Neural cell (in vitro differentiated cells): ENCODE results near the gene GORASP2. TPM values are rescaled to one million over a fixed set of nuclear protein-coding genes. Genes with fewer than 3 reads are reported as not detected.
"Not testable (repeated sequence)": the region's sequence is repeated elsewhere in the genome, so short reads cannot be mapped to it uniquely, and the experiment has no call there.

Experiments used
- H2AFZ ChIP-seq: fragments of 200-600, 300-800 bp; sonication (generic), shearing (Covaris generic); 2 replicates; pipeline ENCODE4 v1.6.0; 2014; ENCODE audit warnings: low read depth, mild to moderate bottlenecking, antibody characterized with exemption, low read length, moderate library complexity
- H3F3A ChIP-seq: fragments of 200-600 bp; shearing (Covaris generic); 2 replicates; pipeline ENCODE4 v1.6.1; 2016; ENCODE audit warnings: mild to moderate bottlenecking, moderate library complexity, mixed read lengths, antibody characterized with exemption, low read length; ENCODE audit not compliant: insufficient read depth, poor library complexity, severe bottlenecking
- H3K27ac ChIP-seq: fragments of 200-600, 300-800 bp; sonication (generic), shearing (Covaris generic); 2 replicates; pipeline ENCODE4 v1.5.1; 2014; ENCODE audit warnings: mild to moderate bottlenecking, low read length, moderate library complexity
- H3K27me3 ChIP-seq: fragments of 300-800, 200-600 bp; sonication (generic), shearing (Covaris generic); 2 replicates; pipeline ENCODE4 v1.6.0; 2014; ENCODE audit warnings: mild to moderate bottlenecking, low read depth, low read length, moderate library complexity; ENCODE audit not compliant: insufficient read depth
- H3K36me3 ChIP-seq: fragments of 300-800, 200-600 bp; sonication (generic), shearing (Covaris generic); 2 replicates; pipeline ENCODE4 v1.5.1; 2014; ENCODE audit warnings: mild to moderate bottlenecking, antibody characterized with exemption, low read length, moderate library complexity; ENCODE audit not compliant: insufficient read depth
- H3K4me2 ChIP-seq: fragments of 300-800, 200-600 bp; sonication (generic), shearing (Covaris generic); 2 replicates; pipeline ENCODE4 v1.6.0; 2014; ENCODE audit warnings: mild to moderate bottlenecking, low read length
- H3K4me3 ChIP-seq: fragments of 300-800, 200-600 bp; sonication (generic), shearing (Covaris generic); 2 replicates; pipeline ENCODE4 v1.5.1; 2014; ENCODE audit warnings: mild to moderate bottlenecking, low read length, moderate library complexity
- H3K79me2 ChIP-seq: fragments of 200-600 bp; shearing (Covaris generic); replicated peaks from 2 replicates; pipeline ENCODE4 v1.6.0; 2014; ENCODE audit warnings: mild to moderate bottlenecking, low read length, moderate library complexity; ENCODE audit not compliant: insufficient read depth
- H3K9ac ChIP-seq: fragments of 300-800, 200-600 bp; sonication (generic), shearing (Covaris generic); 2 replicates; pipeline ENCODE4 v1.6.1; 2016; ENCODE audit warnings: mild to moderate bottlenecking, low read length, mixed read lengths
- H3K9me2 ChIP-seq: fragments of 200-600 bp; shearing (Covaris generic); 2 replicates; pipeline ENCODE4 v1.6.1; 2016; ENCODE audit warnings: mild to moderate bottlenecking, low read length, mixed read lengths; ENCODE audit not compliant: insufficient read depth
- H3K9me3 ChIP-seq: fragments of 200-600, 300-800 bp; sonication (generic), shearing (Covaris generic); 2 replicates; pipeline ENCODE4 v1.6.1; 2016; ENCODE audit warnings: mild to moderate bottlenecking, mixed run types, low read length, moderate library complexity, mixed read lengths
- H4K20me1 ChIP-seq: fragments of 200-600 bp; shearing (Covaris generic); 2 replicates; pipeline ENCODE4 v1.6.1; 2016; ENCODE audit warnings: mild to moderate bottlenecking, mixed run types; ENCODE audit not compliant: insufficient read depth
- CTCF ChIP-seq: fragments of 450-650 bp; IDR thresholded peaks from 2 replicates; pipeline ENCODE4 v1.5.1; 2014; ENCODE audit warnings: antibody characterized with exemption, mild to moderate bottlenecking, moderate library complexity; ENCODE audit not compliant: poor library complexity, severe bottlenecking
- EP300 ChIP-seq: fragments of 450-650 bp; conservative IDR thresholded peaks from 2 replicates; pipeline ENCODE4 v1.6.1; 2014; ENCODE audit warnings: antibody characterized with exemption, mild to moderate bottlenecking, moderate library complexity; ENCODE audit not compliant: poor library complexity, severe bottlenecking
- EZH2 ChIP-seq: fragments of 200-600, 300-800 bp; shearing (Covaris generic), sonication (generic); IDR thresholded peaks from 2 replicates; pipeline ENCODE4 v1.6.1; 2014; ENCODE audit warnings: antibody characterized with exemption, low read length, borderline replicate concordance, mild to moderate bottlenecking; ENCODE audit not compliant: insufficient read depth, poor library complexity, severe bottlenecking
- MXI1 ChIP-seq: fragments of 450-650 bp; conservative IDR thresholded peaks from 2 replicates; pipeline ENCODE4 v1.6.1; 2014; ENCODE audit warnings: antibody characterized with exemption, mild to moderate bottlenecking; ENCODE audit not compliant: poor library complexity, severe bottlenecking
- POLR2AphosphoS5 ChIP-seq: IDR thresholded peaks from 2 replicates; pipeline ENCODE4 v1.6.1; 2012
- RAD21 ChIP-seq: fragments of 450-650 bp; conservative IDR thresholded peaks from 2 replicates; pipeline ENCODE4 v1.6.1; 2014; ENCODE audit warnings: antibody characterized with exemption, mild to moderate bottlenecking, moderate library complexity
- REST ChIP-seq: IDR thresholded peaks from 2 replicates; pipeline ENCODE4 v1.6.1; 2012; ENCODE audit warnings: borderline replicate concordance
- SMC3 ChIP-seq: fragments of 450-650 bp; conservative IDR thresholded peaks from 2 replicates; pipeline ENCODE4 v1.6.1; 2014; ENCODE audit warnings: antibody characterized with exemption, mild to moderate bottlenecking, moderate library complexity; ENCODE audit not compliant: poor library complexity
- TAF1 ChIP-seq: IDR thresholded peaks from 2 replicates; pipeline ENCODE4 v1.6.1; 2012; ENCODE audit warnings: low read depth
- polyA plus RNA-seq: library from polyadenylated mRNA; depleted of rRNA; stranded (reverse); fragments of >200 nt; gene quantifications from 2 replicates; pipeline ENCODE4 v1.2.3, GENCODE V29; 2014

The GORASP2 gene
- polyA plus RNA-seq, 1 donor from 2014 or later, result 20.4 TPM

DNA sequence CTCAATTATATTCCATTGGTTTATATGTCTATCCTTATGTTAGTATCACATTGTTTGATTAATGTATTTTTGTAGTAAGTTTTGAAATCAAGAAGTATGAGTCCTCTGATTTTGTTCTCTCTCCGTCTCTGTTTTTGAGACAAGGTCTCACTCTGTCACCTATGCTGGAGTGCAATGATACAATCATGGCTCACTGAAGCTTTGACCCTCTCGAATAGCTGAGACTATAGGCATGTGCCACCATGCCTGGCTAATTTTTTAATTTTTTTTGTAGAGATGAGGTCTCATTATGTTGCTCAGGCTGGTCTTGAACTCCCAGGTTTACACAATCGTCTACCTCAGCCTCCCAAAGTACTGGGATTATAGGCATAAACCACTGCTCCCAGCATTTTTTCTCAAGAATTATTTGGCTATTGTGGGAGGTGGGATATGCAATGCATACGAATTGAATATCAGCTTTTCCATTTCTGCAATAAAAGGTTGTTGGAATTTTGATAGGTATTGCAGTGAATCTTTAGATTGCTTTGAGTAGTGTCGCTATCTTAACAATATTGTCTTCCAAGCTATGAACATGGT is 17.7 kb upstream of the GORASP2 start:
- no peak overlapping the region for H3K4me3 ChIP-seq
- no peaks in the 10 kb centered on the region for H3K79me2 ChIP-seq
- no peaks in the 10 kb centered on the region for H3F3A ChIP-seq
- no peak overlapping the region for H3K4me2 ChIP-seq
- H3K27me3 ChIP-seq, result no peaks in the 10 kb centered on the region
- H3K36me3 ChIP-seq, result no peaks in the 10 kb centered on the region
- no peak for TF ChIP-seq EP300
- no peak for TF ChIP-seq CTCF
- no peak for TF ChIP-seq RAD21
- no peak for TF ChIP-seq POLR2AphosphoS5
- no peak for TF ChIP-seq TAF1
- no peak for TF ChIP-seq REST
- no peaks in the 10 kb centered on the region for H3K9me2 ChIP-seq
- no peaks in the 10 kb centered on the region for H4K20me1 ChIP-seq
- H2AFZ ChIP-seq, result no peak overlapping the region
- peaks cover 5% of the 10 kb centered on the region for H3K9me3 ChIP-seq
- no peak overlapping the region for H3K27ac ChIP-seq
- H3K9ac ChIP-seq, result no peak overlapping the region

- not testable (repeated sequence) for H3K79me2 ChIP-seq, H2AFZ ChIP-seq, H3K4me2 ChIP-seq, H3K9ac ChIP-seq, H3K36me3 ChIP-seq, H3K9me3 ChIP-seq, H3F3A ChIP-seq, H3K4me3 ChIP-seq, H3K27ac ChIP-seq, H3K9me2 ChIP-seq, H4K20me1 ChIP-seq, H3K27me3 ChIP-seq
Measured at GRCh38 chr2:170914994-170915666, 13.9 kb upstream of the GORASP2 start.

- Histone ChIP-seq H3K4me2 (no peak overlapping the region), H3K27ac (no peak overlapping the region), H3K9me2 (no peaks in the 10 kb centered on the region), H3K9ac (peak overlapping the region; percentile 42), H2AFZ (peak overlapping the region; percentile 32), H3F3A (no peaks in the 10 kb centered on the region), H3K36me3 (no peaks in the 10 kb centered on the region), H3K4me3 (peak overlapping the region; percentile 59), H4K20me1 (no peaks in the 10 kb centered on the region), H3K9me3 (no peaks in the 10 kb centered on the region), H3K27me3 (no peaks in the 10 kb centered on the region), H3K79me2 (no peaks in the 10 kb centered on the region)
- TF ChIP-seq EP300, result no peak
- TF ChIP-seq SMC3, result no peak
- no peak for TF ChIP-seq MXI1
- no peak for TF ChIP-seq REST
- no peak for TF ChIP-seq EZH2
- TF ChIP-seq CTCF, result peak; percentile 30
- peak; percentile 21 for TF ChIP-seq POLR2AphosphoS5
Measured at GRCh38 chr2:170917219-170917913, 11.7 kb upstream of the GORASP2 start.
